ENCODE data around the gene MIER2.

Gene MIER2

DNA sequence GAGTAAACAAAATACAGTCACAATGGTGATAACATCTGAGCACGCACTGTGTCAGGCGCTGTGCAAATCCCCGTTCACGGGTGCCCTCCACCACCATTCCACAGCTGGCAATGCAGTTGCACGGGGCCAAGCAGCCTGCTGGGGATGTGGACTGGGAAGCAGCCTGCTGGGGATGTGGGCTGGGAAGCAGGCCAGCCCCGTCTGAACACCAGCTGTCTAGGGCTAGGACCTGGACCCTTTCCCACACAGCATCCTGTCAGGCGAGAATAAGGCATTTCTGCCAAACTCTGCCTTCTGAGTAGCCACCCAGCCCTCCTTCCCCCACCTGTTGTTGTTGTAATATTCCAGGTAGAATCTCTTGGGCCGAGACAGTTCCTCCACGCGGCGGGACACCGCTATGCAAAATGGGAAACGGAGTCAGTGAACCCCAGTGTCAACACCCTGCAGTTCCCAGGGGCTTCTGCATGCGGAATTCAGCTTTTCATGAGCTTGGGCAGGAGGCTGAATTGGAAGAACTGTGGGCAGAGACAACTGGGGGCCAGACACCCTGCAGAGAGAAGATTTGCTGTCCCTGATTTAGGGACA is 27.8 kb upstream of the MIER2 start:
- Histone ChIP-seq H3K27ac (ENCODE audit: extremely low read depth, low read depth, low read length) (no peak overlapping the region), H3K4me3 (ENCODE audit: low read depth, low read length) (no peak overlapping the region), H3K9me3 (ENCODE audit: control insufficient read depth, insufficient read depth, low read depth, low read length) (no peaks in the 10 kb centered on the region), H3K36me3 (ENCODE audit: control insufficient read depth in 2 of 2, insufficient read depth in 1 of 2, low read length in 2 of 2) (no peaks in the 10 kb centered on the region), H3K4me1 (ENCODE audit: control insufficient read depth, insufficient read depth, low read length) (no peaks in the 10 kb centered on the region)
- ChIA-PET POLR2A (no interaction called here), CTCF (no interaction called here)
- no peak for TF ChIP-seq ZNF843 (tag by site-specific recombination; IDR thresholded peaks at IDR 0.05)
- no peak for TF ChIP-seq ZBTB7A (tag by site-specific recombination; IDR thresholded peaks at IDR 0.05; ENCODE audit: low read depth)
- TF ChIP-seq SCRT2 (tag by site-specific recombination; IDR thresholded peaks at IDR 0.05), result no peak
- TF ChIP-seq ZNF585B (tag by site-specific recombination; IDR thresholded peaks at IDR 0.05), result no peak

- ChIA-PET CTCF (interaction anchor here (0.5 kb wide), 1 partner anchor 105 kb away, joined by 3 read pairs; no protein-coding TSS in a partner anchor), POLR2A (no interaction called here)
- Histone ChIP-seq H3K9me3 (ENCODE audit: control insufficient read depth, insufficient read depth, low read depth, low read length) (no peaks in the 10 kb centered on the region), H3K4me3 (ENCODE audit: low read depth, low read length) (no peak overlapping the region), H3K4me1 (ENCODE audit: control insufficient read depth, insufficient read depth, low read length) (no peaks in the 10 kb centered on the region), H3K27ac (ENCODE audit: extremely low read depth, low read depth, low read length) (no peak overlapping the region), H3K36me3 (ENCODE audit: control insufficient read depth in 2 of 2, insufficient read depth in 1 of 2, low read length in 2 of 2) (no peaks in the 10 kb centered on the region)
- TF ChIP-seq ZNF596 (tag by site-specific recombination; IDR thresholded peaks at IDR 0.05) (no peak), ZNF473 (tag by site-specific recombination; IDR thresholded peaks at IDR 0.05) (no peak), ZNF175 (tag by site-specific recombination; IDR thresholded peaks at IDR 0.05) (no peak), PRDM2 (tag by site-specific recombination; IDR thresholded peaks at IDR 0.05; ENCODE audit: borderline replicate concordance) (no peak), ZFP3 (tag by site-specific recombination; IDR thresholded peaks at IDR 0.05; ENCODE audit: low read depth) (no peak), ELK4 (IDR thresholded peaks at IDR 0.05; ENCODE audit: borderline replicate concordance, low read depth, low read length) (no peak), ZNF2 (tag by site-specific recombination; IDR thresholded peaks at IDR 0.05) (no peak), ZNF549 (tag by site-specific recombination; IDR thresholded peaks at IDR 0.05) (no peak), RBAK (tag by site-specific recombination; IDR thresholded peaks at IDR 0.05) (no peak)
Observed at GRCh38 chr19:371501-372168, 27.0 kb upstream of the MIER2 start.

- Histone ChIP-seq H3K36me3 (ENCODE audit: control insufficient read depth in 2 of 2, insufficient read depth in 1 of 2, low read length in 2 of 2) (no peaks in the 10 kb centered on the region), H3K9me3 (ENCODE audit: control insufficient read depth, insufficient read depth, low read depth, low read length) (no peaks in the 10 kb centered on the region), H3K4me3 (ENCODE audit: low read depth, low read length) (no peak overlapping the region), H3K4me1 (ENCODE audit: control insufficient read depth, insufficient read depth, low read length) (no peaks in the 10 kb centered on the region), H3K27ac (ENCODE audit: extremely low read depth, low read depth, low read length) (no peak overlapping the region)
- CTCF ChIA-PET, result interaction anchor here (0.5 kb wide), 1 partner anchor 104 kb away, joined by 3 read pairs; no protein-coding TSS in a partner anchor
- POLR2A ChIA-PET, result no interaction called here
- TF ChIP-seq BCL11B (tag by site-specific recombination; IDR thresholded peaks at IDR 0.05; ENCODE audit: low read depth), result no peak
- no peak for TF ChIP-seq GLI2 (tag by site-specific recombination; IDR thresholded peaks at IDR 0.05; ENCODE audit: borderline replicate concordance, low read depth)
- TF ChIP-seq ZNF184 (tag by site-specific recombination; IDR thresholded peaks at IDR 0.05), result no peak
- TF ChIP-seq ZNF660 (tag by site-specific recombination; IDR thresholded peaks at IDR 0.05), result no peak
- TF ChIP-seq, protein P1, sequence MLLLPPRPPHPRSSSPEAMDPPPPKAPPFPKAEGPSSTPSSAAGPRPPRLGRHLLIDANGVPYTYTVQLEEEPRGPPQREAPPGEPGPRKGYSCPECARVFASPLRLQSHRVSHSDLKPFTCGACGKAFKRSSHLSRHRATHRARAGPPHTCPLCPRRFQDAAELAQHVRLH (tag by site-specific recombination; IDR thresholded peaks at IDR 0.05), result no peak
- TF ChIP-seq ZBTB6 (tag by site-specific recombination; IDR thresholded peaks at IDR 0.05), result no peak
- TF ChIP-seq ZNF544 (tag by site-specific recombination; IDR thresholded peaks at IDR 0.05), result no peak
- no peak for TF ChIP-seq YY1 (tag by site-specific recombination; IDR thresholded peaks at IDR 0.05)
- TF ChIP-seq ZNF600 (tag by site-specific recombination; IDR thresholded peaks at IDR 0.05), result no peak
- no peak for TF ChIP-seq ZNF747 (tag by site-specific recombination; IDR thresholded peaks at IDR 0.05)
Observed at GRCh38 chr19:370641-371330, 26.2 kb upstream of the MIER2 start.

Measured in HEK293 (cell line).